ENCODE results near the gene SLC6A20. TPM values are rescaled to one million over a fixed set of nuclear protein-coding genes. Genes with fewer than 3 reads are reported as not detected.

The SLC6A20 gene
- polyA plus RNA-seq, 3 donors from 2014 or later = not detected

- Mint-ChIP-seq H3K4me3 (no peak overlapping the region), H3K27me3 (ENCODE audit: low read depth in 3 of 3) (peaks cover 0 to 3% (median 2%) of the 10 kb centered on the region in 3 donors), H3K36me3 (peaks cover 13 to 47% (median 18%) of the 10 kb centered on the region in 3 donors), H3K27ac (no peak overlapping the region), H3K4me1 (peaks cover 6 to 10% of the 10 kb centered on the region in 2 donors), H3K9me3 (no peaks in the 10 kb centered on the region)
- DNase-seq = no peak
Measured at GRCh38 chr3:45817831-45818522, 21.6 kb upstream of the SLC6A20 start.

GRCh38 chr3:45816544-45816943 is 20.2 kb upstream of the SLC6A20 start:
- Mint-ChIP-seq H3K27me3 (ENCODE audit: low read depth in 3 of 3) (peaks cover 0 to 3% (median 2%) of the 10 kb centered on the region in 3 donors), H3K36me3 (peaks cover 9 to 41% (median 11%) of the 10 kb centered on the region in 3 donors), H3K4me1 (peaks cover 6 to 10% of the 10 kb centered on the region in 2 donors), H3K27ac (no peak overlapping the region), H3K9me3 (no peaks in the 10 kb centered on the region), H3K4me3 (peak overlapping the region in 1 of 5 donors; percentile 2)
- DNase-seq = no peak

GRCh38 chr3:45814322-45814721 is 18.0 kb upstream of the SLC6A20 start:
- Mint-ChIP-seq H3K9me3 (no peaks in the 10 kb centered on the region), H3K4me1 (peaks cover 6 to 10% of the 10 kb centered on the region in 2 donors), H3K27me3 (ENCODE audit: low read depth in 3 of 3) (peaks cover 0 to 3% (median 2%) of the 10 kb centered on the region in 3 donors), H3K36me3 (peaks cover 7 to 32% (median 10%) of the 10 kb centered on the region in 3 donors), H3K27ac (no peak overlapping the region), H3K4me3 (no peak overlapping the region)
- DNase-seq = no peak

- Mint-ChIP-seq H3K9me3 (no peaks in the 10 kb centered on the region), H3K27me3 (ENCODE audit: low read depth in 3 of 3) (peaks cover 0 to 4% (median 3%) of the 10 kb centered on the region in 3 donors), H3K36me3 (peaks cover 21 to 28% (median 21%) of the 10 kb centered on the region in 3 donors), H3K4me1 (no peaks in the 10 kb centered on the region), H3K27ac (no peak overlapping the region), H3K4me3 (no peak overlapping the region)
- no peak for DNase-seq
Measured at GRCh38 chr3:45807681-45808540, 11.6 kb upstream of the SLC6A20 start.

- DNase-seq = no peak
- Mint-ChIP-seq H3K36me3 (peaks cover 21 to 28% (median 21%) of the 10 kb centered on the region in 3 donors), H3K27ac (no peak overlapping the region), H3K4me1 (no peaks in the 10 kb centered on the region), H3K4me3 (no peak overlapping the region), H3K9me3 (no peaks in the 10 kb centered on the region), H3K27me3 (ENCODE audit: low read depth in 3 of 3) (peaks cover 0 to 4% (median 3%) of the 10 kb centered on the region in 3 donors)
Measured at GRCh38 chr3:45807133-45807532, 10.8 kb upstream of the SLC6A20 start.

DNA sequence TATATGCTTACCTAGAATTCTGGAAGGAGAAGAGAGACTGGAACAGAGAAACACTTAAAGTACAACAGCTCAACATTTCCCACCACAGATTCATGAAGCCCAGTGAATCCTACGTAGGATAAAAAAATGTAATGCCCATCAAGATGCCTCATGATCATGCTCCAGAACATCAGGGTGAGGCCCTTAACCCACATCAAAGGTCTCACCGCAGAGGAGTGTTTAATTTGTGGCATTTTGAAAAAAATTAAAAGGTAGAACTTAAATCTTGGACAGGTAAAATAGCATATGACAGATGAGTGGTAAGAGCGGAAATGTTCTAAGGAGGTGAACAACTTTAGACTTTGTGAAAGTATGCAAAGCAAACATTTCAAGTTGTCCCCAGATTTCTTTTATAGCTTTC is 9.7 kb upstream of the SLC6A20 start:
- DNase-seq = no peak
- peaks cover 0 to 4% (median 3%) of the 10 kb centered on the region in 3 donors for H3K27me3 Mint-ChIP-seq (ENCODE audit: low read depth in 3 of 3)
- H3K27ac Mint-ChIP-seq = no peak overlapping the region
- peaks cover 15 to 23% (median 16%) of the 10 kb centered on the region in 3 donors for H3K36me3 Mint-ChIP-seq
- H3K9me3 Mint-ChIP-seq = no peaks in the 10 kb centered on the region
- no peaks in the 10 kb centered on the region for H3K4me1 Mint-ChIP-seq
- H3K4me3 Mint-ChIP-seq = no peak overlapping the region

GRCh38 chr3:45803252-45803935 is 7.1 kb upstream of the SLC6A20 start:
- H3K36me3 Mint-ChIP-seq = peaks cover 11 to 17% (median 13%) of the 10 kb centered on the region in 3 donors
- H3K4me1 Mint-ChIP-seq = no peaks in the 10 kb centered on the region
- H3K4me3 Mint-ChIP-seq = no peak overlapping the region
- no peak for DNase-seq
- H3K27me3 Mint-ChIP-seq (ENCODE audit: low read depth in 3 of 3) = peaks cover 6 to 11% (median 6%) of the 10 kb centered on the region in 3 donors
- no peaks in the 10 kb centered on the region for H3K9me3 Mint-ChIP-seq
- no peak overlapping the region for H3K27ac Mint-ChIP-seq

DNA sequence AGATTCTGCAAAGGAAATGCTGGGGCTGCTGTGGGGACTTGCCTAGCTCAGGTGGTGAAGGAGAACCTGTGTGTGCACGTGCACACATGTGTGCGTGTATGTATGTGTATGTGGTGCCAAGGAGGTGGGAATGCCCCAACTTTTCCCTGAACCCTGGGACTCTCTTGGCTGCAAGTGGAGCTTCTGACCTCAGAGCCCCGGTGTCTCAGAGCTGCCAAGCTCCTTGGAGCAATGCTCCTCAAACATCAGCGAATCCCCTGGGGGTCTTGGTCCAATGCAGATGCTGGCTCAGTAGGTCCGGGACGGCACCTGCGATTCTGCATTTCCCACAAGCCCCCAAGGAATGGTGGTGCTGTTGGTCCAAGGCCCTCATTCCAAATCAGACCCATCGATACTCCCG is 5.8 kb upstream of the SLC6A20 start:
- peaks cover 11 to 17% (median 13%) of the 10 kb centered on the region in 3 donors for H3K36me3 Mint-ChIP-seq
- no peaks in the 10 kb centered on the region for H3K9me3 Mint-ChIP-seq
- H3K27ac Mint-ChIP-seq = no peak overlapping the region
- no peak for DNase-seq
- no peaks in the 10 kb centered on the region for H3K4me1 Mint-ChIP-seq
- peaks cover 6 to 17% (median 8%) of the 10 kb centered on the region in 3 donors for H3K27me3 Mint-ChIP-seq (ENCODE audit: low read depth in 3 of 3)
- no peak overlapping the region for H3K4me3 Mint-ChIP-seq

DNA sequence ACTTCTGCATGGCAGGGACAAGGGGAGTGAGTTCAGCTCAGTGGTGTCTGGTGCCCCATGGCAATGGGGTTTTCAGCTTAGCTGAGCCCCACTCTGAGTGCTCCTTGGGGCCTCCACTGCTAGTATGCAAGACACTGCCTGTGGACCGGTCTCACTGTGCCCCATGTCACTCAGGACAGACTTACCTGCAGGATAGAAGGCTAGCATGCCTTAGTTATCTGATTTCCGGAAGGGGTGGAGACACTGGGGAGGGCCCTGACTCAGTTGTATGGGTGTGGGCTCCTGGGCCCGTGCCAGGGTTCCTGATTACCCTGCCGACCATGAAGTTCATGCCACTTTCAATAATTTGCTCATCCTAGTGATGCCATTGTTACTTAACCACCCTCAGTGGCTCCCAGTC is 4.3 kb upstream of the SLC6A20 start:
- Mint-ChIP-seq H3K9me3 (no peaks in the 10 kb centered on the region), H3K27me3 (ENCODE audit: low read depth in 3 of 3) (peaks cover 8 to 23% (median 15%) of the 10 kb centered on the region in 3 donors), H3K27ac (no peak overlapping the region), H3K36me3 (peaks cover 11 to 17% (median 13%) of the 10 kb centered on the region in 3 donors), H3K4me3 (no peak overlapping the region), H3K4me1 (peaks cover 2% of the 10 kb centered on the region in 2 donors)
- no peak for DNase-seq

DNA sequence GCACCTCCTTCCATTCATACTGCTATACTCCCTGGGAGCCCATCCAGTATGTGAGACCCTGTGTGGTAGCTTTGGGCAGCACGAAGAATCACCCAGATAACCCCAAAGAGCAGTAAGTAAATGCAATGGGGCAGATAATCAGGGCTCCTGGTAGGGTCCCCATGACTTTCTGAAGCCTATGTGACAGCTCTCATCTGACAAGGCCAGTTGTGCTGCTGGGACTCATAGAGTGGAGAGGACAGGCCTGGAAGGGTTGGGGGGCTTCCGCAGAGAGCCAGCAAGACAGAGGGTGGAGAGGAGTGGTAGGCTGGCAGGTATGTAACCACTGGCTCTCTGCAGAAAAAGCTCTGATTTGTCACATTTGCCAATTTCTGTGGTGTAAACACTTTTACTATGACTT is 3.2 kb upstream of the SLC6A20 start:
- Mint-ChIP-seq H3K9me3 (no peaks in the 10 kb centered on the region), H3K4me1 (peaks cover 7 to 8% of the 10 kb centered on the region in 2 donors), H3K27me3 (ENCODE audit: low read depth in 3 of 3) (peaks cover 8 to 30% (median 23%) of the 10 kb centered on the region in 3 donors), H3K36me3 (peaks cover 4 to 10% (median 8%) of the 10 kb centered on the region in 3 donors), H3K4me3 (no peak overlapping the region), H3K27ac (no peak overlapping the region)
- no peak for DNase-seq

GRCh38 chr3:45798034-45798433 is 1.7 kb upstream of the SLC6A20 start:
- Mint-ChIP-seq H3K4me3 (peak overlapping the region in 1 of 5 donors; percentile 30), H3K9me3 (no peaks in the 10 kb centered on the region), H3K4me1 (peaks cover 7 to 8% of the 10 kb centered on the region in 2 donors), H3K27ac (no peak overlapping the region), H3K27me3 (ENCODE audit: low read depth in 3 of 3) (peaks cover 13 to 36% (median 23%) of the 10 kb centered on the region in 3 donors), H3K36me3 (no peaks in the 10 kb centered on the region)
- DNase-seq = no peak

GRCh38 chr3:45796902-45797637 is 734 bp upstream of the SLC6A20 start:
- Mint-ChIP-seq H3K27ac (no peak overlapping the region), H3K9me3 (no peaks in the 10 kb centered on the region), H3K4me1 (peaks cover 7 to 8% of the 10 kb centered on the region in 2 donors), H3K4me3 (peak overlapping the region; percentile 31 to 67 (median 40)), H3K27me3 (ENCODE audit: low read depth in 3 of 3) (peaks cover 14 to 36% (median 23%) of the 10 kb centered on the region in 3 donors), H3K36me3 (no peaks in the 10 kb centered on the region)
- no peak for DNase-seq

DNA sequence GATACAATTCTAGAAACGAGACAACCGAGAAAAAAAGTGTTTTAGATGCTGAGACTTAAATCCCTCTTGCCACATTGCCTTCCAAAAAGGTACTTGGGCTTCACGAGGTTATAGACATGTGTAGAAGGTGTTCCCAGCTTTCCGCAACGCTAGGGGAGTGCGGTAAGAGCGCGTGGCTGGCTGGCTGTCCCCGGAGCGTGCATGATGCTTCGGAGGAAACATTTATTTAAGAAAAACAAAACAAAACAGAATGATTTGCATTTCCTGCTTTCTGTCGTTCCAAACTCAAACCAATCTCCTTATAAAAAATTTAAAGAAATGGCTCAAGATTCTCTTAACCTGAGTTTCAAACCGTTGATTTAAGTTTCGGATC is 841 bp downstream of the SLC6A20 start:
- Mint-ChIP-seq H3K27me3 (ENCODE audit: low read depth in 3 of 3) (peaks cover 17 to 36% (median 23%) of the 10 kb centered on the region in 3 donors), H3K27ac (peak overlapping the region in 3 of 6 donors; percentile 2 to 67 (median 65))

More for the DNA sequence above, 841 bp downstream of the SLC6A20 start:
- no peak for DNase-seq
- Mint-ChIP-seq H3K36me3 (peaks cover 0 to 4% (median 4%) of the 10 kb centered on the region in 3 donors), H3K4me1 (peaks cover 7 to 8% of the 10 kb centered on the region in 2 donors), H3K9me3 (peaks cover 0 to 4% (median under 1%) of the 10 kb centered on the region in 6 donors), H3K4me3 (peak overlapping the region; percentile 54 to 88 (median 84))
